ENCODE data around the gene RBFA.

DNA sequence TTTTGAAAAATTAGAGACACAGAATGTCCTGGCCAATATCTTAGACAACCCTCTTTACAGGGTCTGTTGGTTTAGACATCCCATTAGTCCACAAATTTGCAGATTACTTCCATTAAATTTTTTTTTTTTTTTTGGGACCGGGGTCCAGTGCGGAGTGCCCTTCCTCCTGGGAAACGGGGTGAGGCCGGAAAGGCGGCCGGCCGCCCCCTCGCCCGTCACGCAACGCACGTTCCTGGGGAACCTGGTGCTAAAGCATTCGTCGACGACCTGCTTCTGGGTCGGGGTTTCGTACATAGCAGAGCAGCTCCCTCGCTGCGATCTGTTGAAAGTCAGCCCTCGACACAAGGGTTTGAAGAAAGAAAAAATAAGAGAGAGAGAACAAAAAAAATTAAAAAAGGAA lies 21.5 kb upstream of the RBFA start:
- TF ChIP-seq, protein P1, sequence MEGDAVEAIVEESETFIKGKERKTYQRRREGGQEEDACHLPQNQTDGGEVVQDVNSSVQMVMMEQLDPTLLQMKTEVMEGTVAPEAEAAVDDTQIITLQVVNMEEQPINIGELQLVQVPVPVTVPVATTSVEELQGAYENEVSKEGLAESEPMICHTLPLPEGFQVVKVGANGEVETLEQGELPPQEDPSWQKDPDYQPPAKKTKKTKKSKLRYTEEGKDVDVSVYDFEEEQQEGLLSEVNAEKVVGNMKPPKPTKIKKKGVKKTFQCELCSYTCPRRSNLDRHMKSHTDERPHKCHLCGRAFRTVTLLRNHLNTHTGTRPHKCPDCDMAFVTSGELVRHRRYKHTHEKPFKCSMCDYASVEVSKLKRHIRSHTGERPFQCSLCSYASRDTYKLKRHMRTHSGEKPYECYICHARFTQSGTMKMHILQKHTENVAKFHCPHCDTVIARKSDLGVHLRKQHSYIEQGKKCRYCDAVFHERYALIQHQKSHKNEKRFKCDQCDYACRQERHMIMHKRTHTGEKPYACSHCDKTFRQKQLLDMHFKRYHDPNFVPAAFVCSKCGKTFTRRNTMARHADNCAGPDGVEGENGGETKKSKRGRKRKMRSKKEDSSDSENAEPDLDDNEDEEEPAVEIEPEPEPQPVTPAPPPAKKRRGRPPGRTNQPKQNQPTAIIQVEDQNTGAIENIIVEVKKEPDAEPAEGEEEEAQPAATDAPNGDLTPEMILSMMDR (IDR thresholded peaks at IDR 0.05), result no peak
- no peak for TF ChIP-seq POLR2A (IDR thresholded peaks at IDR 0.05)
